ENCODE results near the gene NR1H4. TPM values are rescaled to one million over a fixed set of nuclear protein-coding genes. Genes with fewer than 3 reads are reported as not detected.

The NR1H4 gene
- total and polyA plus RNA-seq, 9 of the 15 experiments (the other 6 are each of a cell fraction or from before 2014, with no cell fraction given): 0.03 TPM; not detected in 8

DNA sequence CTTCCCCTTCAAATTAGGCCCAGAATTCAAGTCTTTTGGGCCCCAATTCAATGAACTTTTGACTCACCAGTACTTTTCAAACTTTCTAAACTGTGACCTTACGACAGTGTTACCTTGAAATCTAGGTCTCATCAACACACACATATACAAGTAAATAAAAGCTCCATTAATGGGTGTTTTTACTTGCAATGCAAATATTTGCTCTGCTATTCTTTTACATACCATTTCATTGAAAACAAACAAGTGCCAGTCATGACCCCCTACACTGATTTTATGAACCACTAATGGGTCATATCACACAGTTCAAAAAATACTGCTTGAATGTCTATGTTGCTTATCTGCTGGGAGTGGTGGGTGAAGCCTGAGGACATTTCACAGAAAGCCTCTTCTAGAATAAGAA, 9.1 kb upstream of the NR1H4 start (continued):
- TF ChIP-seq, protein P1, sequence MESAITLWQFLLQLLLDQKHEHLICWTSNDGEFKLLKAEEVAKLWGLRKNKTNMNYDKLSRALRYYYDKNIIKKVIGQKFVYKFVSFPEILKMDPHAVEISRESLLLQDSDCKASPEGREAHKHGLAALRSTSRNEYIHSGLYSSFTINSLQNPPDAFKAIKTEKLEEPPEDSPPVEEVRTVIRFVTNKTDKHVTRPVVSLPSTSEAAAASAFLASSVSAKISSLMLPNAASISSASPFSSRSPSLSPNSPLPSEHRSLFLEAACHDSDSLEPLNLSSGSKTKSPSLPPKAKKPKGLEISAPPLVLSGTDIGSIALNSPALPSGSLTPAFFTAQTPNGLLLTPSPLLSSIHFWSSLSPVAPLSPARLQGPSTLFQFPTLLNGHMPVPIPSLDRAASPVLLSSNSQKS (CRISPR knock-in tag; IDR thresholded peaks at IDR 0.05): no peak
- no peak for TF ChIP-seq ZNF143 (CRISPR knock-in tag; IDR thresholded peaks at IDR 0.05)
- TF ChIP-seq ZNF134 (CRISPR knock-in tag; conservative IDR thresholded peaks at IDR 0.05): no peak
- TF ChIP-seq, protein P2, sequence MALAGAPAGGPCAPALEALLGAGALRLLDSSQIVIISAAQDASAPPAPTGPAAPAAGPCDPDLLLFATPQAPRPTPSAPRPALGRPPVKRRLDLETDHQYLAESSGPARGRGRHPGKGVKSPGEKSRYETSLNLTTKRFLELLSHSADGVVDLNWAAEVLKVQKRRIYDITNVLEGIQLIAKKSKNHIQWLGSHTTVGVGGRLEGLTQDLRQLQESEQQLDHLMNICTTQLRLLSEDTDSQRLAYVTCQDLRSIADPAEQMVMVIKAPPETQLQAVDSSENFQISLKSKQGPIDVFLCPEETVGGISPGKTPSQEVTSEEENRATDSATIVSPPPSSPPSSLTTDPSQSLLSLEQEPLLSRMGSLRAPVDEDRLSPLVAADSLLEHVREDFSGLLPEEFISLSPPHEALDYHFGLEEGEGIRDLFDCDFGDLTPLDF (CRISPR knock-in tag; IDR thresholded peaks at IDR 0.05): no peak
- no peak for TF ChIP-seq MCM3 (IDR thresholded peaks at IDR 0.05)
- no peak for TF ChIP-seq IFI16 (CRISPR knock-in tag; IDR thresholded peaks at IDR 0.05)
- no peak for TF ChIP-seq ZNF324 (CRISPR knock-in tag; IDR thresholded peaks at IDR 0.05)
- TF ChIP-seq, protein P3, sequence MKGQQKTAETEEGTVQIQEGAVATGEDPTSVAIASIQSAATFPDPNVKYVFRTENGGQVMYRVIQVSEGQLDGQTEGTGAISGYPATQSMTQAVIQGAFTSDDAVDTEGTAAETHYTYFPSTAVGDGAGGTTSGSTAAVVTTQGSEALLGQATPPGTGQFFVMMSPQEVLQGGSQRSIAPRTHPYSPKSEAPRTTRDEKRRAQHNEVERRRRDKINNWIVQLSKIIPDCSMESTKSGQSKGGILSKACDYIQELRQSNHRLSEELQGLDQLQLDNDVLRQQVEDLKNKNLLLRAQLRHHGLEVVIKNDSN (CRISPR knock-in tag; IDR thresholded peaks at IDR 0.05): no peak
- no peak for TF ChIP-seq RBM14 (IDR thresholded peaks at IDR 0.05; ENCODE audit: borderline replicate concordance, insufficient read depth, low read depth, low read length)
- TF ChIP-seq PHTF2 (CRISPR knock-in tag; IDR thresholded peaks at IDR 0.05): no peak
- no peak for TF ChIP-seq PRPF4 (IDR thresholded peaks at IDR 0.05; ENCODE audit: insufficient read depth, low read depth, low read length, poor library complexity, severe bottlenecking)

Data from K562 (cell line).